Measurements from ENCODE around the gene AKT1. TPM values are rescaled to one million over a fixed set of nuclear protein-coding genes. Genes with fewer than 3 reads are reported as not detected.

The AKT1 gene
- polyA plus RNA-seq, 1 experiment = 104 TPM

DNA sequence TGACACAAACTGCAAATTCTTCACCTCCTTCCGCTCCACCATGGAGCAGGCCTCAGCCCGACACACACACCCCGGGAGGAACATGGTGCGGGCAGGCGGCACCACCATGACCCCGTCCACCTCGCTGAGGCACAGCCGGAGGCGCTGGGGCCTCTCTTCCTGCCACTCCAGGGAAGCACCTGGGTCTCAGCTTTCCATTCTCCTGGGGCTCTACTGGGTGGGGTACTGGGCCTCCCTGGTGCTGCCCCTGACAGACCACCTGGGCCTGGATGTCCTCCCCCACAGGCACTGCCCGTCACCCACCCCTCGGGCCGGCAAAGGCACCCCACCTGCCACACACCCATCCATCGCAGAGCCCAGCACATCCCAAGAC is 9.9 kb downstream of the AKT1 start:
- no peak for DNase-seq (ENCODE audit: low read depth, low spot score)
- ChIA-PET CTCF (no interaction called here), POLR2A (interaction anchor here (1.5 kb wide), 1 partner anchor 9 kb away, joined by 3 read pairs; no protein-coding TSS in a partner anchor)
- no peak for TF ChIP-seq CTCF (IDR thresholded peaks at IDR 0.05; ENCODE audit: low read depth, low read length)
- Histone ChIP-seq H3K27ac (ENCODE audit: low read depth, low read length) (no peak overlapping the region), H3K27me3 (ENCODE audit: control insufficient read depth, insufficient read depth, low read length) (no peaks in the 10 kb centered on the region), H3K4me3 (ENCODE audit: low read depth, low read length) (no peak overlapping the region), H3K9me3 (ENCODE audit: control insufficient read depth, insufficient read depth, low read length) (no peaks in the 10 kb centered on the region; the same call in 1 of the 2 replicates)

DNA sequence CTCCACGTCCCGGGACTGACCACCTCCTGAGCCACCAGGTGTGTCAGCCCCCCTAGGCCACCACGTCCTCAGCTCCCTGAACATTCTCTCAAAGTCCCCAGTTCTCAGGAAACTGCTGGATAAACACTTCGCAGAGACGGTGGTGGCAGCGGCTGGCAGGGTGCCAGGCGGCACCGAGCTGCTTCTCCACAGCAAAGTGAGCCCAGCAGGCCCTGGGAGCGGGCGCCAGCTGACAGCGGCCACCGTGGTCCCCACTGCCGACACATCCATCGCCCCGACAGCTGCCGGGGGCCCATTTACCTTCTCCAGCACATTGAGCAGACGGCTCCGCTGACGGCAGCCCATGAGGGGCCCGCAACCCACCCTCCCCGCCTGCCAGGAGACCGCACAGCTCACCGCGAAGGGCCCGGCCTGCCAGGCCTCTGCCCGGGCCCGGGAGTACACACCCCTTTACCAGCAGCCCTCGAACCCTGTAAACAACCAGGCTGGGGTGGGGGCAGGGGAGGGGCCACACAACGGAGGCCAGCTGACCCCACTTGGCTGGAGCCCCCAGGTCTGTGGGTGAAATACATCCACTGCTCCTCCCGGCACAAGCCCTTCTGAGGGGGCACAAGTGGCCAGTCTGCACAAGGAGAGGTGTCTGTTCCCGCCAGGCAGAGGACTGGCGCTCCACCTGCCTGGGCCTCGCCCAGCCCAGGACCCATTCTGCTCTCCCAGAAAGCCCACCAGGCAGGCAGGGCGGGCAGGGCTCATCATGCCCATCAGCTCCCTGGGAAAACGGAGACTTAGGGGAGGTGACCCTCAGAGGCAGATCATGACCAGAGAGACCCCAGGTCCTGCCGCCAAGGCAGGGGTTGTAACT is 10.5 kb downstream of the AKT1 start:
- DNase-seq (ENCODE audit: low read depth, low spot score) = no peak
- H3K9me3 ChIP-seq (ENCODE audit: control insufficient read depth, insufficient read depth, low read length) = no peaks in the 10 kb centered on the region; the same call in 1 of the 2 replicates

GRCh38 chr14:104784218-104784568 is 11.4 kb downstream of the AKT1 start:
- no peak for DNase-seq (ENCODE audit: low read depth, low spot score)
- no peaks in the 10 kb centered on the region; the same call in 1 of the 2 replicates for H3K9me3 ChIP-seq (ENCODE audit: control insufficient read depth, insufficient read depth, low read length)
- no peaks in the 10 kb centered on the region for H3K27me3 ChIP-seq (ENCODE audit: control insufficient read depth, insufficient read depth, low read length)
- TF ChIP-seq CTCF (IDR thresholded peaks at IDR 0.05; ENCODE audit: low read depth, low read length) = no peak
- ChIA-PET POLR2A (interaction anchor here (1.5 kb wide), 1 partner anchor 10 kb away, joined by 3 read pairs; no protein-coding TSS in a partner anchor), CTCF (interaction anchor here (1.2 kb wide), 1 partner anchor 15 kb away, joined by 7 read pairs; no protein-coding TSS in a partner anchor)
- no peak overlapping the region for H3K4me3 ChIP-seq (ENCODE audit: low read depth, low read length)
- H3K27ac ChIP-seq (ENCODE audit: low read depth, low read length) = no peak overlapping the region

More for the DNA sequence above, 10.5 kb downstream of the AKT1 start:
- Histone ChIP-seq H3K4me3 (ENCODE audit: low read depth, low read length) (no peak overlapping the region), H3K27ac (ENCODE audit: low read depth, low read length) (no peak overlapping the region), H3K27me3 (ENCODE audit: control insufficient read depth, insufficient read depth, low read length) (no peaks in the 10 kb centered on the region)
- ChIA-PET POLR2A (interaction anchor here (0.7 to 1.5 kb wide), 2 partner anchors 9 to 32 kb away, joined by 3 read pairs; partner anchors contain the start of gene SIVA1), CTCF (interaction anchor here (1.2 kb wide), 1 partner anchor 16 kb away, joined by 7 read pairs; no protein-coding TSS in a partner anchor)
- TF ChIP-seq CTCF (IDR thresholded peaks at IDR 0.05; ENCODE audit: low read depth, low read length) = no peak

GRCh38 chr14:104783484-104784217 is 11.9 kb downstream of the AKT1 start:
- TF ChIP-seq CTCF (IDR thresholded peaks at IDR 0.05; ENCODE audit: low read depth, low read length) = no peak
- Histone ChIP-seq H3K27ac (ENCODE audit: low read depth, low read length) (no peak overlapping the region), H3K4me3 (ENCODE audit: low read depth, low read length) (no peak overlapping the region), H3K27me3 (ENCODE audit: control insufficient read depth, insufficient read depth, low read length) (no peaks in the 10 kb centered on the region), H3K9me3 (ENCODE audit: control insufficient read depth, insufficient read depth, low read length) (no peaks in the 10 kb centered on the region; the same call in 1 of the 2 replicates)
- POLR2A ChIA-PET = no interaction called here
- no peak for DNase-seq (ENCODE audit: low read depth, low spot score)
- CTCF ChIA-PET = no interaction called here

GRCh38 chr14:104782808-104783139 is 12.8 kb downstream of the AKT1 start:
- Histone ChIP-seq H3K27ac (ENCODE audit: low read depth, low read length) (no peak overlapping the region), H3K27me3 (ENCODE audit: control insufficient read depth, insufficient read depth, low read length) (no peaks in the 10 kb centered on the region), H3K9me3 (ENCODE audit: control insufficient read depth, insufficient read depth, low read length) (no peaks in the 10 kb centered on the region; the same call in 1 of the 2 replicates), H3K4me3 (ENCODE audit: low read depth, low read length) (no peak overlapping the region)
- CTCF ChIA-PET = no interaction called here
- DNase-seq (ENCODE audit: low read depth, low spot score) = no peak
- TF ChIP-seq CTCF (IDR thresholded peaks at IDR 0.05; ENCODE audit: low read depth, low read length) = no peak
- POLR2A ChIA-PET = no interaction called here
